Stimulated activated CD4-positive, alpha-beta T cell treated with anti-CD3 and anti-CD28 coated beads, Interleukin-15, amount 100 ng/mL, for 1 hour (primary cell): ENCODE measurements around the gene HSPB2.
"Not testable (repeated sequence)": the region's sequence is repeated elsewhere in the genome, so short reads cannot be mapped to it uniquely, and the experiment has no call there.

Experiments used
- DNase-seq, 2 donors: peaks; one replicate each; pipeline ENCODE4 v3.0.0-alpha.2; 2020; ENCODE audit warnings: low read depth in 1 of 2, low spot score in 1 of 2

HSPB2 gene

GRCh38 chr11:111912535-111912934, at the start of gene HSPB2:
HSPB2 (plus strand) TSS chr11:111912734; CDS start chr11:111912830, 96 bp downstream.
- DNase-seq = no peak

GRCh38 chr11:111870113-111870512, 42.4 kb upstream of the HSPB2 start:
- no peak for DNase-seq

- no peak for DNase-seq
Measured at GRCh38 chr11:111870522-111870885, 42.0 kb upstream of the HSPB2 start.

- DNase-seq = peak; percentile 79 to 88
Measured at GRCh38 chr11:111870886-111871692, 41.4 kb upstream of the HSPB2 start, which contains the start of gene ALG9. ALG9 (minus strand) TSS chr11:111871581; CDS start chr11:111871482, 99 bp downstream.

- no peak for DNase-seq
Measured at GRCh38 chr11:111871693-111872161, 40.8 kb upstream of the HSPB2 start.

- DNase-seq = no peak
Measured at GRCh38 chr11:111878385-111878848, 34.1 kb upstream of the HSPB2 start.

GRCh38 chr11:111878849-111879636, 33.5 kb upstream of the HSPB2 start, which contains the start of the genes CFAP68 and FDXACB1:
CFAP68 (plus strand) TSS chr11:111879541; CDS start chr11:111879561, 20 bp downstream.
FDXACB1 (minus strand) TSS chr11:111879165; CDS start chr11:111879132, 33 bp downstream.
- DNase-seq = peak; percentile 77 to 87

GRCh38 chr11:111879637-111879960, 32.9 kb upstream of the HSPB2 start:
- DNase-seq = no peak

GRCh38 chr11:111882202-111882601, 30.3 kb upstream of the HSPB2 start:
- DNase-seq = no peak

GRCh38 chr11:111885053-111885452, 27.5 kb upstream of the HSPB2 start:
- not testable (repeated sequence) for DNase-seq

- no peak for DNase-seq
Measured at GRCh38 chr11:111886032-111886431, 26.5 kb upstream of the HSPB2 start.

GRCh38 chr11:111886844-111887243, 25.7 kb upstream of the HSPB2 start:
- no peak for DNase-seq

GRCh38 chr11:111905411-111905810, 7.1 kb upstream of the HSPB2 start:
- no peak for DNase-seq

GRCh38 chr11:111906680-111907079, 5.9 kb upstream of the HSPB2 start:
- no peak for DNase-seq

- DNase-seq = no peak
Measured at GRCh38 chr11:111908639-111909305, 3.8 kb upstream of the HSPB2 start.

GRCh38 chr11:111909378-111909777, 3.2 kb upstream of the HSPB2 start:
- DNase-seq = no peak

GRCh38 chr11:111910676-111911562, 1.6 kb upstream of the HSPB2 start:
- no peak for DNase-seq

GRCh38 chr11:111911563-111912401, 752 bp upstream of the HSPB2 start, which contains the start of gene CRYAB:
CRYAB (minus strand) TSS chr11:111911770; CDS start chr11:111911724, 46 bp downstream.
- DNase-seq = no peak
